Brain microvascular endothelial cell (primary cell): ENCODE results near the gene MAP3K6.

Experiments
- DNase-seq: peaks from one replicate; pipeline ENCODE4 v3.0.0-alpha.2; 2020
- H3K27ac ChIP-seq: fragments of 250-450 bp; sonication (Bioruptor Pico); 2 replicates; pipeline ENCODE4 v1.5.1; 2020; ENCODE audit warnings: mild to moderate bottlenecking, moderate library complexity
- H3K27me3 ChIP-seq: fragments of 250-450 bp; sonication (Bioruptor Pico); replicated peaks from 2 replicates; pipeline ENCODE4 v1.5.1; 2020; ENCODE audit warnings: mild to moderate bottlenecking
- H3K36me3 ChIP-seq: fragments of 250-450 bp; sonication (Bioruptor Pico); replicated peaks from 2 replicates; pipeline ENCODE4 v1.5.1; 2020; ENCODE audit warnings: mild to moderate bottlenecking
- H3K4me3 ChIP-seq: 2 replicates; pipeline ENCODE4 v1.5.1; 2011; ENCODE audit warnings: low read depth, mild to moderate bottlenecking, control low read depth, low read length, moderate library complexity
- CTCF ChIP-seq: IDR thresholded peaks from 2 replicates; pipeline ENCODE4 v1.5.1; 2011; ENCODE audit warnings: low read depth, mild to moderate bottlenecking, moderate library complexity, low read length, control low read depth, inconsistent platforms; ENCODE audit errors: missing control alignments
- in situ Hi-C: cut with HindIII; loops from 2 replicates; pipeline ENCODE4 v1.10.0; 2017; ENCODE audit warnings: low sequenced_read_pairs, low pct_ligation_motif_present

Gene MAP3K6

DNA sequence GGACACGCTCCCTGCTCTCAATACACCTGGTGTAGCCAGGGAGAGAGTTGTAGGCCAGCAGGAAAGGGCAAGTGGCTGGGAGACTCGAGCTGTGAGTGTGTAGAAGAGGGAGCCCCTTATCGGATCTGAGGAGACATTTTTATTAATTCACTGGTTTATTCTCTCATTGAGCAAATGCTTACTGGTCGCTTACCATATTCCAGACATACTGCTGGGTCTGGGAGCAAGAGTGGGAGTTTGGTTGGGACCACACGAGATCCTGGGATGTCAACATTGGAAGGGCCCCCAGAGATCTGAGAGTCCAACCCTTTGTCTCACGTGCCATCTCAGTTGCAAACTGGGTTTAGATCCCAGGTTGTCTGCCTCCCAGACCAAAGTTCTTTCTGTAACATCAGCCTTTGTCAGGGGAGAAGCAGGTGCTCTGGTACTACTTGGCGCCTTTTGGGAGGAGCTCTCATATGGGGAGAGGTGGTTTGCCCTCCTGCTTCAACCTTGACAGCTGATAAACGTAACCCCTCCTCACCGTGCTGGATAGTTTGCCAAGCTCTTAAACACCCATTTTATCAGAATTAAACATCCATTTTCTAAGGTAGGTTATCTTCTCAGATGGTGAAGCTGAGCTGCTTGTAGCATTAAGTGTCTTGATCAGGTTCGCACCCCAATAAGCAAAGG, 44.1 kb downstream of the MAP3K6 start:
- no peak for TF ChIP-seq CTCF
- Histone ChIP-seq H3K27me3 (no peaks in the 10 kb centered on the region), H3K27ac (peak overlapping the region; percentile 79), H3K4me3 (peak overlapping the region; percentile 100), H3K36me3 (peaks cover 11% of the 10 kb centered on the region)
- no peak for DNase-seq
- in situ Hi-C loops = no loop called here

DNA sequence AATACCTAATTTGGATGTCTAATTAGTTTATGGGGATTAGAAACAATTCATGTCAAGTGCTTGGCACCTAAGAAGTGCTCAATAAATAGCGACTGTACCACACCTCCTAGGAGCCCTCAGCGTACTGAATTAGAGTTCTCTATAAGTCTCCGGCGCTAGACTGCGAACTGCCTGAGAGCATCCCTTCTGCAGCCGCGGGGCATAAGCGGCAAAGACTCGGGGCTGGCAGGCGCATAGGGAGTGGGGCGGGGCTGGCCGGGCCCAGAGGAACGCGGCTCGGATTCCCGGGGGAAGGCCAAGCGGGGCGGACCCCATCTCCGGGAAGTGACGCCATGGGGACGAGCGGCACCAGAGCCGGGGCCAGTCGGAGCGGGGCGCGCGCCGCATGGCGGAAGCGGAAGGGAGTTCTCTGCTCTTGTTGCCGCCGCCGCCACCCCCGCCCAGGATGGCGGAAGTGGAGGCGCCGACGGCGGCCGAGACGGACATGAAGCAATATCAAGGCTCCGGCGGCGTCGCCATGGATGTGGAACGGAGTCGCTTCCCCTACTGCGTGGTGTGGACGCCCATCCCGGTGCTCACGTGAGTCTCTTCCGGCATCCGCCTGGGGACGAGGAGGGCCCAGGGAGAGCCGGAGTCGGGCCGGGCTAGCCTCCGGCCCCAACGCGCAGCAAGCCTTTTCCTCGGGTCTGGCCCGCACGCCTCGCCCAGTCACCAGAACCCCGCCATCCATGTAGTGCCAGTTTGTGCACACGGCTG, 44.8 kb downstream of the MAP3K6 start, which contains the start of gene TMEM222:
Gene TMEM222, plus strand, starts transcription at position 351 of the 756 bp plus-strand sequence. Its CDS starts 35 bp downstream, at position 386.
- in situ Hi-C loops = no loop called here
- peaks cover 11% of the 10 kb centered on the region for H3K36me3 ChIP-seq
- H3K4me3 ChIP-seq = peak within 1 kb of the TSS; percentile 100
- DNase-seq = peak; percentile 92
- no peak for TF ChIP-seq CTCF
- peak within 1 kb of the TSS; percentile 79 for H3K27ac ChIP-seq
- H3K27me3 ChIP-seq = no peaks in the 10 kb centered on the region

- no peak overlapping the region for H3K4me3 ChIP-seq
- no peaks in the 10 kb centered on the region for H3K27me3 ChIP-seq
- no peak for DNase-seq
- H3K27ac ChIP-seq = no peak overlapping the region
- no peak for TF ChIP-seq CTCF
- no peaks in the 10 kb centered on the region for H3K36me3 ChIP-seq
- in situ Hi-C loops = no loop called here
Observed at GRCh38 chr1:27318596-27318995, 48.2 kb downstream of the MAP3K6 start.

- no peaks in the 10 kb centered on the region for H3K36me3 ChIP-seq
- no peak overlapping the region for H3K27ac ChIP-seq
- no peak for TF ChIP-seq CTCF
- DNase-seq = no peak
- in situ Hi-C loops = no loop called here
- no peaks in the 10 kb centered on the region for H3K27me3 ChIP-seq
- H3K4me3 ChIP-seq = no peak overlapping the region
Observed at GRCh38 chr1:27318136-27318535, 48.6 kb downstream of the MAP3K6 start.

- no peak for DNase-seq
- H3K4me3 ChIP-seq = no peak overlapping the region
- H3K36me3 ChIP-seq = no peaks in the 10 kb centered on the region
- TF ChIP-seq CTCF = no peak
- in situ Hi-C loops = no loop called here
- no peaks in the 10 kb centered on the region for H3K27me3 ChIP-seq
- H3K27ac ChIP-seq = no peak overlapping the region
Observed at GRCh38 chr1:27316860-27317259, 49.9 kb downstream of the MAP3K6 start.
